ENCODE data around the gene SORCS1. TPM values are rescaled to one million over a fixed set of nuclear protein-coding genes. Genes with fewer than 3 reads are reported as not detected.

The SORCS1 gene
- total RNA-seq, 1 experiment from 2014 or later = not detected

- no peak for DNase-seq
- H3K4me1 ChIP-seq = no peaks in the 10 kb centered on the region
- H3K27me3 ChIP-seq (replicated peaks; ENCODE audit: control insufficient read depth, insufficient read depth, low read length) = no peaks in the 10 kb centered on the region
- Mint-ChIP-seq H3K4me1 (ENCODE audit: low read depth, unreplicated experiment) (no peaks in the 10 kb centered on the region), H3K27me3 (ENCODE audit: insufficient read depth, unreplicated experiment) (peaks cover 4% of the 10 kb centered on the region), H3K9me3 (ENCODE audit: unreplicated experiment) (no peaks in the 10 kb centered on the region), H3K4me3 (ENCODE audit: unreplicated experiment) (no peak overlapping the region), H3K36me3 (ENCODE audit: insufficient read depth, unreplicated experiment) (no peaks in the 10 kb centered on the region), H3K27ac (ENCODE audit: unreplicated experiment) (no peak overlapping the region)
- H3K9me3 ChIP-seq = no peaks in the 10 kb centered on the region
- ChIA-PET CTCF (no interaction called here), POLR2A (no interaction called here)
- no TSS peak for BruUV-seq (replicated peaks)
- no peak for TF ChIP-seq CTCF (IDR thresholded peaks at IDR 0.05; ENCODE audit: insufficient read depth in 1 of 2, low read depth in 1 of 2, low read length in 1 of 2, severe bottlenecking in 1 of 2, unreplicated experiment in 1 of 2)
- intact Hi-C loops (cut with micrococcal nuclease; ENCODE audit: unreplicated experiment) = no loop called here
- H3K4me3 ChIP-seq (ENCODE audit: low read depth, low read length) = no peak overlapping the region
- no peaks in the 10 kb centered on the region for H3K36me3 ChIP-seq (ENCODE audit: control insufficient read depth, insufficient read depth, low read length)
Observed at GRCh38 chr10:106560925-106561640, 603.4 kb downstream of the SORCS1 start.

- H3K4me3 ChIP-seq (ENCODE audit: low read depth, low read length) = no peak overlapping the region
- no peaks in the 10 kb centered on the region for H3K36me3 ChIP-seq (ENCODE audit: control insufficient read depth, insufficient read depth, low read length)
- Mint-ChIP-seq H3K27me3 (ENCODE audit: insufficient read depth, unreplicated experiment) (peaks cover 4% of the 10 kb centered on the region), H3K4me1 (ENCODE audit: low read depth, unreplicated experiment) (no peaks in the 10 kb centered on the region), H3K27ac (ENCODE audit: unreplicated experiment) (no peak overlapping the region), H3K4me3 (ENCODE audit: unreplicated experiment) (no peak overlapping the region), H3K9me3 (ENCODE audit: unreplicated experiment) (no peaks in the 10 kb centered on the region), H3K36me3 (ENCODE audit: insufficient read depth, unreplicated experiment) (no peaks in the 10 kb centered on the region)
- POLR2A ChIA-PET = no interaction called here
- TF ChIP-seq CTCF (IDR thresholded peaks at IDR 0.05; ENCODE audit: insufficient read depth in 1 of 2, low read depth in 1 of 2, low read length in 1 of 2, severe bottlenecking in 1 of 2, unreplicated experiment in 1 of 2) = no peak
- H3K27me3 ChIP-seq (replicated peaks; ENCODE audit: control insufficient read depth, insufficient read depth, low read length) = no peaks in the 10 kb centered on the region
- DNase-seq = no peak
- intact Hi-C loops (cut with micrococcal nuclease; ENCODE audit: unreplicated experiment) = no loop called here
- CTCF ChIA-PET = no interaction called here
- no peaks in the 10 kb centered on the region for H3K9me3 ChIP-seq
- H3K4me1 ChIP-seq = no peaks in the 10 kb centered on the region
- no TSS peak for BruUV-seq (replicated peaks)
Observed at GRCh38 chr10:106559442-106559841, 605.1 kb downstream of the SORCS1 start.

- ChIA-PET CTCF (no interaction called here), POLR2A (no interaction called here)
- no peaks in the 10 kb centered on the region for H3K27me3 ChIP-seq (replicated peaks; ENCODE audit: control insufficient read depth, insufficient read depth, low read length)
- Mint-ChIP-seq H3K27me3 (ENCODE audit: insufficient read depth, unreplicated experiment) (peaks cover under 1% of the 10 kb centered on the region), H3K9me3 (ENCODE audit: unreplicated experiment) (no peaks in the 10 kb centered on the region), H3K4me3 (ENCODE audit: unreplicated experiment) (no peak overlapping the region), H3K36me3 (ENCODE audit: insufficient read depth, unreplicated experiment) (no peaks in the 10 kb centered on the region), H3K27ac (ENCODE audit: unreplicated experiment) (no peak overlapping the region), H3K4me1 (ENCODE audit: low read depth, unreplicated experiment) (no peaks in the 10 kb centered on the region)
- no peaks in the 10 kb centered on the region for H3K4me1 ChIP-seq
- H3K9me3 ChIP-seq = no peaks in the 10 kb centered on the region
- DNase-seq = no peak
- intact Hi-C loops (cut with micrococcal nuclease; ENCODE audit: unreplicated experiment) = no loop called here
- no peak for TF ChIP-seq CTCF (IDR thresholded peaks at IDR 0.05; ENCODE audit: insufficient read depth in 1 of 2, low read depth in 1 of 2, low read length in 1 of 2, severe bottlenecking in 1 of 2, unreplicated experiment in 1 of 2)
- H3K4me3 ChIP-seq (ENCODE audit: low read depth, low read length) = no peak overlapping the region
- BruUV-seq (replicated peaks) = no TSS peak
- H3K36me3 ChIP-seq (ENCODE audit: control insufficient read depth, insufficient read depth, low read length) = no peaks in the 10 kb centered on the region
Observed at GRCh38 chr10:106557951-106558733, 606.4 kb downstream of the SORCS1 start.

All from Caco-2 (cell line).